ENCODE results near the gene CYP1A1. TPM values are rescaled to one million over a fixed set of nuclear protein-coding genes. Genes with fewer than 3 reads are reported as not detected.

Gene CYP1A1
- total and polyA plus RNA-seq, 2 experiments from 2014 or later, result 0.45 to 0.56 TPM

DNA sequence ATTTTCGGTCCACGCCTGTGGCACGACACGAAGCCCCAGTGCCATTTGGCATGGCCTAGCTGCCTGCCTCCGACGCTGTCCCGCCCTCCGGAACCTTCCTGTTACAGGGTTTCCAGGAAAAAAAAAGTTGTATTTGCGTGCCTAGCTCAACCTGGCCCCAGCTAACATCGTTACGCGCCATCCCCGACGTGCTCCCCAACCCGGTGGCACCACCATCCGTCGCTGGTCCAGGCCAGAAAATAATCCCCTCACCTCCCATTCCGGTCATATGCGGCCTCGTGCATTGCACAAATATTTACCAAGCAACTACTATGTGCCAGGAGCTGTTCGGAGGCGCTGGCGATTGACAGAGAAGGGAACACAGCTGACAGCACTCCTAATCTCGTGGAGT is 1.4 kb upstream of the CYP1A1 start:
- no peak overlapping the region for H3K27ac ChIP-seq
- no peaks in the 10 kb centered on the region for H3K36me3 ChIP-seq
- TF ChIP-seq, protein P1, sequence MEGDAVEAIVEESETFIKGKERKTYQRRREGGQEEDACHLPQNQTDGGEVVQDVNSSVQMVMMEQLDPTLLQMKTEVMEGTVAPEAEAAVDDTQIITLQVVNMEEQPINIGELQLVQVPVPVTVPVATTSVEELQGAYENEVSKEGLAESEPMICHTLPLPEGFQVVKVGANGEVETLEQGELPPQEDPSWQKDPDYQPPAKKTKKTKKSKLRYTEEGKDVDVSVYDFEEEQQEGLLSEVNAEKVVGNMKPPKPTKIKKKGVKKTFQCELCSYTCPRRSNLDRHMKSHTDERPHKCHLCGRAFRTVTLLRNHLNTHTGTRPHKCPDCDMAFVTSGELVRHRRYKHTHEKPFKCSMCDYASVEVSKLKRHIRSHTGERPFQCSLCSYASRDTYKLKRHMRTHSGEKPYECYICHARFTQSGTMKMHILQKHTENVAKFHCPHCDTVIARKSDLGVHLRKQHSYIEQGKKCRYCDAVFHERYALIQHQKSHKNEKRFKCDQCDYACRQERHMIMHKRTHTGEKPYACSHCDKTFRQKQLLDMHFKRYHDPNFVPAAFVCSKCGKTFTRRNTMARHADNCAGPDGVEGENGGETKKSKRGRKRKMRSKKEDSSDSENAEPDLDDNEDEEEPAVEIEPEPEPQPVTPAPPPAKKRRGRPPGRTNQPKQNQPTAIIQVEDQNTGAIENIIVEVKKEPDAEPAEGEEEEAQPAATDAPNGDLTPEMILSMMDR (IDR thresholded peaks at IDR 0.05; ENCODE audit: low read depth, low read length), result no peak
- no peaks in the 10 kb centered on the region for H3K4me1 ChIP-seq (ENCODE audit: low read depth)
- H3K9me3 ChIP-seq (ENCODE audit: low read depth), result no peaks in the 10 kb centered on the region
- no peak for DNase-seq (ENCODE audit: low read depth in 1 of 2, low spot score in 1 of 2)
- H3K4me3 ChIP-seq, result no peak overlapping the region
- H3K27me3 ChIP-seq, result peaks cover 12% of the 10 kb centered on the region

DNA sequence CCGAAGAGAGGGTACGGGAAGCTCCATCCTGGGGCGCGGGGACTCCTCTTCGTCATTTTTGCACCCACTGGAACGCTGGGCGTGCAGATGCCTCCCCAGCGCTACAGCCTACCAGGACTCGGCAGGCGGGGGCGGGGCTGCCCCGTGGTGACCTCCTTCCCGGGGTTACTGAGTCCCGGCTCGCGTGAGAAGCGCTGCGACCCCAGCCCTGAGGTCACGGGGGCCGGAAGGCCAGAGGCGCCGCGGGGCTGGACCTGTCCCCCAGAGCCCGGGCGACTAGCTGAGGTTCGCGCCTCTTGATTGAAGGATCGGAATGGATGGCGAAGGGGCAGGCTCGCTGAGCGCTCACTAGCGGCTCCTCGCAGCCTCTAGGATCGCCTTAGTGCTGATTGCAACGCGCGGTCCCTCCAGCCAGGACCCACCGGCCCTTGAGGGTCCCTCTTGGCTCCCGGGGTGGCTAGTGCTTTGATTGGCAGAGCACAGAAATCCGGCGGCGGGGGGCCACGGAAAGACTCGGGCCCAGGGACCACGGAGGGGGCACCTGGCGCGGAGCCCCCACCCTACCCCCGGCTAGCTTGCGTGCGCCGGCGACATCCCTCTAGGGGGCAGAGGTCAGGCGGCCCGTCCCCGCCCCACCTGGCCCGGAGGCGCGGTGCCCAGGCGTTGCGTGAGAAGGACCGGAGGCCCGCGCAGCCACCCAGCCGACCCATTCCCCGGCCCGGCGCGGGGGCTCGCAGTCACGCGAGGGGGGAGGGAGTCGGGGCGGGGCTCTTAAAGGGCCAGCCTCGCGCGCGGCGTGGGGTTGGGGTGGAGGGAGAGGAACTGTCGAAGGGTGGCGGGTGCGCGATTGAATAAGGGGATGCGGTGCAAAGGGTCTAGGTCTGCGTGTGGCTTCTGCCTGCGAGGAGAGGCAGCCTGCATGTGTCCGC is 781 bp upstream of the CYP1A1 start:
- TF ChIP-seq, protein P1 (IDR thresholded peaks at IDR 0.05; ENCODE audit: low read depth, low read length), result no peak
- peak overlapping the region; percentile 42 for H3K4me3 ChIP-seq
- H3K27me3 ChIP-seq, result peaks cover 12% of the 10 kb centered on the region
- H3K27ac ChIP-seq, result no peak overlapping the region
- no peaks in the 10 kb centered on the region for H3K36me3 ChIP-seq
- H3K4me1 ChIP-seq (ENCODE audit: low read depth), result no peaks in the 10 kb centered on the region
- no peaks in the 10 kb centered on the region for H3K9me3 ChIP-seq (ENCODE audit: low read depth)
- peak; percentile 9 to 58 for DNase-seq (ENCODE audit: low read depth in 1 of 2, low spot score in 1 of 2)

DNA sequence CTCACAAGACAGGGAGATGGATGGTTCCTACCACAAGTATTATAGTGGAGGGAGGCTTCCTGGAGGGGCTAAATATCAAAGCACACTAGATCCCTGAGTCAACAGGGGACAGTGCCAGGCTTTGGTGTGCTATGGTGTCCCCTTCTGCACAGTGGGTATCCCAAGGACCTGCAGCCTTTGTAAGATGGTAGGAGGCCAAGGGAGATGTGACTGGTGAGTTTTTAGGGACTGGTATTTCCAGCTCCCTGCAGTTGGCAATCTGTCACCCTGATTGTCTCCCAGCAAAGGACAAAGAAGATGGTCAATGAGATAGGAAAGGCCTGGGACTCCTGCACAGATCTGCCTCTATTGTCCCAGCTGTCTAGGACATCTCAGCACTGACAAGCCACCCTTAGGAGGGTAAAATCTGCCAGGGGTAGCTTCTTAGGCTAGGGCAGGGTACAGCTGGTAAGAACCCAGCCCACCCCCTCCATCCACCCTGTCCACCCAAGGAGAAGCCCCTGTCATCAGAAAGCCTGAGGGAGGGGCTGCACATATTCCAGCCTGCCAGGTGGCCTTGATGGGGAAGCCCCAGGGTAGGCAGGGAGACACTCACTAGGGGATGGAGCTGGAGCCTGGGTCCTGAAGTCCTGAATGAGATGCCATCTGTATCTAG is 631 bp downstream of the CYP1A1 start:
- no peaks in the 10 kb centered on the region for H3K36me3 ChIP-seq
- DNase-seq (ENCODE audit: low read depth in 1 of 2, low spot score in 1 of 2), result no peak
- no peak overlapping the region for H3K27ac ChIP-seq
- no peaks in the 10 kb centered on the region for H3K4me1 ChIP-seq (ENCODE audit: low read depth)
- H3K9me3 ChIP-seq (ENCODE audit: low read depth), result no peaks in the 10 kb centered on the region
- peaks cover 12% of the 10 kb centered on the region for H3K27me3 ChIP-seq
- TF ChIP-seq, protein P1 (IDR thresholded peaks at IDR 0.05; ENCODE audit: low read depth, low read length), result no peak
- no peak overlapping the region for H3K4me3 ChIP-seq

DNA sequence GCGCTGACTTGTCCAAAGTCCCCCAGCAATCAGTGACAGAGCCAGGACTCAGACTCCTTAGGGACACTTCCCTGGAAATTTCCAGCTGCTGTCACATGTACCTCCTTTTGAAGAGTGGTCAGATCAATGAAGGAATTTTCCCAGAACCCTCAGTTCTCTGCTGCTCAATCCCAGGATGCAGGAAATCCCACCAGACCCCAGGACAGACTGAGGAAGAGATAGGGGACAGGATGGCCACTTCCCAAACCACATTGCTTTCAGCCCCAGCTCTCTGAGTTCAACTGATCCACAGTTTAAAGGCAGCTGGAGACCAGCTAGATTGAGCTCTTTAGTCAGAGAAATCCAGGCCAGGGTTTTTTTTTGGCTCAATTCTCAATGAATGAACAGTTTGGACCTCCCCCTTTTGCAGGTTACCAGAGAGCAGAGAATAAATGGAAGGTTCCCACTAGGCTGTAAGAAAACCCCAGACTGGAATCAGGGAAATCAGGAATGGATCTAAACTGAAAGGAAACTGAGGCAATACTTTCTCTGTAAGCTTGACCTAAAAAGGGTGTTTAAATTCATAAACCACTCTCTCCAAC is 1.5 kb downstream of the CYP1A1 start:
- peak; percentile 62 to 78 for DNase-seq (ENCODE audit: low read depth in 1 of 2, low spot score in 1 of 2)

DNA sequence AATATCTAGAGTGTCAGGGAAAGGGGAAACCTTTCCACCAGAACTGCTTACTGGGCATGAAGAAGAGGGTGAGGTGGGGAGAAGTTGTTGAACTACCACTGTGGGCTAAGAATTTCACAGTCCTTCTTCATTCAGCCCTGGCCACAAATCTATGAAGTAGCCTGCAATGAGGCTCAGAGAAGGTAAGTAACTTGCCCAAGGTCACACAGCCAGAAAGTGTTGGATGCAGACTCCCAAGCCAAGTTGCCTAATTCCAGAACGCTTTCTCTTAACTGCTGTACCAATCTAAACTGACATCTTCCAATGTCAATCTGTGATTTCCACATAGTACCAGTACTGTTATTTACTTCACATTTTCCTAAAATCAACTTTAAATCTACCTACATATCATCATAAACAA is 2.1 kb downstream of the CYP1A1 start:
- Histone ChIP-seq H3K4me1 (ENCODE audit: low read depth) (no peaks in the 10 kb centered on the region), H3K27me3 (peaks cover 12% of the 10 kb centered on the region)
- TF ChIP-seq, protein P1 (IDR thresholded peaks at IDR 0.05; ENCODE audit: low read depth, low read length), result no peak

More for the DNA sequence above, 1.5 kb downstream of the CYP1A1 start:
- Histone ChIP-seq H3K4me3 (no peak overlapping the region), H3K27me3 (peaks cover 12% of the 10 kb centered on the region), H3K4me1 (ENCODE audit: low read depth) (no peaks in the 10 kb centered on the region), H3K36me3 (no peaks in the 10 kb centered on the region), H3K27ac (no peak overlapping the region), H3K9me3 (ENCODE audit: low read depth) (no peaks in the 10 kb centered on the region)
- TF ChIP-seq, protein P1 (IDR thresholded peaks at IDR 0.05; ENCODE audit: low read depth, low read length), result no peak

More for the DNA sequence above, 2.1 kb downstream of the CYP1A1 start:
- H3K4me3 ChIP-seq, result no peak overlapping the region
- no peak for DNase-seq (ENCODE audit: low read depth in 1 of 2, low spot score in 1 of 2)
- H3K36me3 ChIP-seq, result no peaks in the 10 kb centered on the region
- H3K27ac ChIP-seq, result no peak overlapping the region
- H3K9me3 ChIP-seq (ENCODE audit: low read depth), result no peaks in the 10 kb centered on the region
